Measurements from ENCODE around the gene PCGF3. TPM values are rescaled to one million over a fixed set of nuclear protein-coding genes. Genes with fewer than 3 reads are reported as not detected.

PCGF3 gene
- total RNA-seq, 1 experiment from 2014 or later: 83.9 TPM

- no peak overlapping the region for H3K4me3 ChIP-seq (ENCODE audit: low read depth, low read length, poor library complexity, severe bottlenecking)
- no peak for DNase-seq (ENCODE audit: low spot score)
- ChIA-PET POLR2A (ENCODE audit: low non-redundant PET) (interaction anchor here (0.6 kb wide), 1 partner anchor 10 kb away, joined by 21 read pairs; no protein-coding TSS in a partner anchor), CTCF (no interaction called here)
- intact Hi-C loops (cut with micrococcal nuclease; ENCODE audit: unreplicated experiment): no loop called here
- H3K36me3 ChIP-seq (ENCODE audit: insufficient read depth, low read length, poor library complexity, severe bottlenecking): peaks cover 10% of the 10 kb centered on the region
- TSS peak; percentile 58 for BruUV-seq (replicated peaks)
- H3K27ac ChIP-seq (ENCODE audit: low read depth, low read length, poor library complexity, severe bottlenecking): no peak overlapping the region
- no peaks in the 10 kb centered on the region for H3K4me1 ChIP-seq (ENCODE audit: insufficient read depth, low read length, poor library complexity, severe bottlenecking)
- H3K9me3 ChIP-seq (ENCODE audit: low read depth, low read length, poor library complexity, severe bottlenecking): no peaks in the 10 kb centered on the region
- TF ChIP-seq EZH2 (IDR thresholded peaks at IDR 0.05; ENCODE audit: borderline replicate concordance, low read depth, low read length, poor library complexity, severe bottlenecking) (no peak), CTCF (conservative IDR thresholded peaks at IDR 0.05; ENCODE audit: low read depth, low read length) (no peak)
- no peaks in the 10 kb centered on the region for H3K27me3 ChIP-seq (replicated peaks; ENCODE audit: insufficient read depth, low read depth, low read length, poor library complexity)
Measured at GRCh38 chr4:709348-709747, 3.7 kb downstream of the PCGF3 start.

GRCh38 chr4:710116-710515 is 4.5 kb downstream of the PCGF3 start:
- ChIA-PET POLR2A (ENCODE audit: low non-redundant PET) (interaction anchor here (0.6 kb wide), 1 partner anchor 11 kb away, joined by 21 read pairs; no protein-coding TSS in a partner anchor), CTCF (no interaction called here)
- no peaks in the 10 kb centered on the region for H3K27me3 ChIP-seq (replicated peaks; ENCODE audit: insufficient read depth, low read depth, low read length, poor library complexity)
- no peak overlapping the region for H3K27ac ChIP-seq (ENCODE audit: low read depth, low read length, poor library complexity, severe bottlenecking)
- TF ChIP-seq EZH2 (IDR thresholded peaks at IDR 0.05; ENCODE audit: borderline replicate concordance, low read depth, low read length, poor library complexity, severe bottlenecking): no peak
- TF ChIP-seq CTCF (conservative IDR thresholded peaks at IDR 0.05; ENCODE audit: low read depth, low read length): no peak
- DNase-seq (ENCODE audit: low spot score): no peak
- no TSS peak for BruUV-seq (replicated peaks)
- no peaks in the 10 kb centered on the region for H3K9me3 ChIP-seq (ENCODE audit: low read depth, low read length, poor library complexity, severe bottlenecking)
- H3K4me3 ChIP-seq (ENCODE audit: low read depth, low read length, poor library complexity, severe bottlenecking): no peak overlapping the region
- H3K4me1 ChIP-seq (ENCODE audit: insufficient read depth, low read length, poor library complexity, severe bottlenecking): no peaks in the 10 kb centered on the region
- peaks cover 10% of the 10 kb centered on the region for H3K36me3 ChIP-seq (ENCODE audit: insufficient read depth, low read length, poor library complexity, severe bottlenecking)
- intact Hi-C loops (cut with micrococcal nuclease; ENCODE audit: unreplicated experiment): no loop called here

GRCh38 chr4:710916-711315 is 5.3 kb downstream of the PCGF3 start:
- Histone ChIP-seq H3K4me3 (ENCODE audit: low read depth, low read length, poor library complexity, severe bottlenecking) (no peak overlapping the region), H3K27ac (ENCODE audit: low read depth, low read length, poor library complexity, severe bottlenecking) (no peak overlapping the region), H3K4me1 (ENCODE audit: insufficient read depth, low read length, poor library complexity, severe bottlenecking) (no peaks in the 10 kb centered on the region), H3K27me3 (replicated peaks; ENCODE audit: insufficient read depth, low read depth, low read length, poor library complexity) (no peaks in the 10 kb centered on the region), H3K36me3 (ENCODE audit: insufficient read depth, low read length, poor library complexity, severe bottlenecking) (peaks cover 10% of the 10 kb centered on the region), H3K9me3 (ENCODE audit: low read depth, low read length, poor library complexity, severe bottlenecking) (no peaks in the 10 kb centered on the region)
- intact Hi-C loops (cut with micrococcal nuclease; ENCODE audit: unreplicated experiment): no loop called here
- no peak for TF ChIP-seq CTCF (conservative IDR thresholded peaks at IDR 0.05; ENCODE audit: low read depth, low read length)
- TF ChIP-seq EZH2 (IDR thresholded peaks at IDR 0.05; ENCODE audit: borderline replicate concordance, low read depth, low read length, poor library complexity, severe bottlenecking): no peak
- no TSS peak for BruUV-seq (replicated peaks)
- POLR2A ChIA-PET (ENCODE audit: low non-redundant PET): no interaction called here
- CTCF ChIA-PET: no interaction called here
- no peak for DNase-seq (ENCODE audit: low spot score)

Measured in A673 (cell line).